Measurements from ENCODE around the gene TACC2.

DNA sequence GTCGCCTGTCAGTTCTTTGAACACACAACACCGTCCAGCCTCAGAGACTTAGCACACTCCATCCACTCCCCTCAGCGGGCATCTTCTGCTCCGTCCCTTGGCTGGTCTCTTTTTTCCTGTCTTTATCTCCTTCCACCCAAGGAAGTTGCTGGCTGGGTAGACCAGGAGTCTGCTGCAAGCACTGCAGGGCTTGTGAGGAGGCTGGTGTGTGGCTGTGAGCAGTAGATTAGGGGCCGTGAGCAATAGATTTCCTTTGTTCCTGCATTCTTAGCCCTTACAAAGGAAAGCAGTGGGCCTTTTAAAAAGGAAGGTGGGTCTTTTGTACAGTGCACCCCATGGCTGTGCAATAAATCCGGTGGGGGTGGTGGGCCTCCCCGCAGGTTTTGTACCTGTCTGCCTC lies 181.8 kb downstream of the TACC2 start:
- TF ChIP-seq, protein P1, sequence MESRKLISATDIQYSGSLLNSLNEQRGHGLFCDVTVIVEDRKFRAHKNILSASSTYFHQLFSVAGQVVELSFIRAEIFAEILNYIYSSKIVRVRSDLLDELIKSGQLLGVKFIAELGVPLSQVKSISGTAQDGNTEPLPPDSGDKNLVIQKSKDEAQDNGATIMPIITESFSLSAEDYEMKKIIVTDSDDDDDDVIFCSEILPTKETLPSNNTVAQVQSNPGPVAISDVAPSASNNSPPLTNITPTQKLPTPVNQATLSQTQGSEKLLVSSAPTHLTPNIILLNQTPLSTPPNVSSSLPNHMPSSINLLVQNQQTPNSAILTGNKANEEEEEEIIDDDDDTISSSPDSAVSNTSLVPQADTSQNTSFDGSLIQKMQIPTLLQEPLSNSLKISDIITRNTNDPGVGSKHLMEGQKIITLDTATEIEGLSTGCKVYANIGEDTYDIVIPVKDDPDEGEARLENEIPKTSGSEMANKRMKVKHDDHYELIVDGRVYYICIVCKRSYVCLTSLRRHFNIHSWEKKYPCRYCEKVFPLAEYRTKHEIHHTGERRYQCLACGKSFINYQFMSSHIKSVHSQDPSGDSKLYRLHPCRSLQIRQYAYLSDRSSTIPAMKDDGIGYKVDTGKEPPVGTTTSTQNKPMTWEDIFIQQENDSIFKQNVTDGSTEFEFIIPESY (CRISPR knock-in tag; IDR thresholded peaks at IDR 0.05): no peak
- TF ChIP-seq HDAC1 (IDR thresholded peaks at IDR 0.05) (no peak), RUNX1 (IDR thresholded peaks at IDR 0.05; ENCODE audit: low read depth) (no peak), EZH2 (IDR thresholded peaks at IDR 0.05; ENCODE audit: borderline replicate concordance, low read depth, low read length) (no peak)
- TF ChIP-seq, protein P2, sequence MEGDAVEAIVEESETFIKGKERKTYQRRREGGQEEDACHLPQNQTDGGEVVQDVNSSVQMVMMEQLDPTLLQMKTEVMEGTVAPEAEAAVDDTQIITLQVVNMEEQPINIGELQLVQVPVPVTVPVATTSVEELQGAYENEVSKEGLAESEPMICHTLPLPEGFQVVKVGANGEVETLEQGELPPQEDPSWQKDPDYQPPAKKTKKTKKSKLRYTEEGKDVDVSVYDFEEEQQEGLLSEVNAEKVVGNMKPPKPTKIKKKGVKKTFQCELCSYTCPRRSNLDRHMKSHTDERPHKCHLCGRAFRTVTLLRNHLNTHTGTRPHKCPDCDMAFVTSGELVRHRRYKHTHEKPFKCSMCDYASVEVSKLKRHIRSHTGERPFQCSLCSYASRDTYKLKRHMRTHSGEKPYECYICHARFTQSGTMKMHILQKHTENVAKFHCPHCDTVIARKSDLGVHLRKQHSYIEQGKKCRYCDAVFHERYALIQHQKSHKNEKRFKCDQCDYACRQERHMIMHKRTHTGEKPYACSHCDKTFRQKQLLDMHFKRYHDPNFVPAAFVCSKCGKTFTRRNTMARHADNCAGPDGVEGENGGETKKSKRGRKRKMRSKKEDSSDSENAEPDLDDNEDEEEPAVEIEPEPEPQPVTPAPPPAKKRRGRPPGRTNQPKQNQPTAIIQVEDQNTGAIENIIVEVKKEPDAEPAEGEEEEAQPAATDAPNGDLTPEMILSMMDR (IDR thresholded peaks at IDR 0.05 in 2 of 3, conservative IDR thresholded peaks at IDR 0.05 in 1 of 3; ENCODE audit: insufficient read depth in 2 of 3, low read depth in 1 of 3, low read length in 3 of 3): no peak
